Measurements from ENCODE around the gene SNX7. TPM values are rescaled to one million over a fixed set of nuclear protein-coding genes. Genes with fewer than 3 reads are reported as not detected.
A peak's percentile ranks its signal among the peaks of the same experiment; 100 is the strongest.

The SNX7 gene
- total RNA-seq, 1 donor from 2014 or later, result 17.7 TPM

DNA sequence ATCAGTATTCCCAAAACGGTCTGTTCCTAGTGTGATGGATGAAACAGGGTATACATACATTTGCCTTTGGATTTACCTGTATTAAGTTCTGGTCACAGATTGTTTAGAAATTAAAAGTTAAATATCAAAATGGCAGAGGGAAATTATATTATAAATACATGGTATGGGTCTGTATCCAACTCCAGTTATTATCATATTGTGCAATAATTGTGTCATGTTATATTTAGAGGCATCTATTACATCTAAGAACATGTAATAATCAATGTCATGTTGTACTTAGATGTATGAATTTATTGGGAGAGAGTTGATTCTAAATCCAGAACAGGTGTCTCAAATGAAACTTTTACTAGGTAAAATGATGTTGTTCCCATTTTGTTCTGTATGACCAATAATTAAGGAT lies 79.6 kb downstream of the SNX7 start:
- H3K27ac Mint-ChIP-seq, result no peak overlapping the region

GRCh38 chr1:98749152-98749756 lies 87.7 kb downstream of the SNX7 start:
- Mint-ChIP-seq H3K4me3 (no peak overlapping the region), H3K36me3 (no peaks in the 10 kb centered on the region), H3K4me1 (ENCODE audit: unreplicated experiment) (no peaks in the 10 kb centered on the region), H3K27me3 (no peaks in the 10 kb centered on the region), H3K27ac (no peak overlapping the region), H3K9me3 (no peaks in the 10 kb centered on the region)
- no peak for DNase-seq (ENCODE audit: extremely low spot score, unreplicated experiment)
- TF ChIP-seq CTCF (conservative IDR thresholded peaks at IDR 0.05), result peak; percentile 71

More for the DNA sequence above, 79.6 kb downstream of the SNX7 start:
- Mint-ChIP-seq H3K36me3 (peaks cover 5% of the 10 kb centered on the region), H3K27me3 (no peaks in the 10 kb centered on the region), H3K9me3 (no peaks in the 10 kb centered on the region), H3K4me3 (no peak overlapping the region), H3K4me1 (ENCODE audit: unreplicated experiment) (no peaks in the 10 kb centered on the region)
- no peak for TF ChIP-seq CTCF (conservative IDR thresholded peaks at IDR 0.05)
- DNase-seq (ENCODE audit: extremely low spot score, unreplicated experiment), result no peak

GRCh38 chr1:98754176-98754575 lies 92.7 kb downstream of the SNX7 start:
- no peaks in the 10 kb centered on the region for H3K9me3 Mint-ChIP-seq
- no peaks in the 10 kb centered on the region for H3K4me1 Mint-ChIP-seq (ENCODE audit: unreplicated experiment)
- no peak for TF ChIP-seq CTCF (conservative IDR thresholded peaks at IDR 0.05)
- no peaks in the 10 kb centered on the region for H3K27me3 Mint-ChIP-seq
- no peak for DNase-seq (ENCODE audit: extremely low spot score, unreplicated experiment)
- H3K4me3 Mint-ChIP-seq, result no peak overlapping the region
- H3K36me3 Mint-ChIP-seq, result peaks cover 4% of the 10 kb centered on the region
- no peak overlapping the region for H3K27ac Mint-ChIP-seq

DNA sequence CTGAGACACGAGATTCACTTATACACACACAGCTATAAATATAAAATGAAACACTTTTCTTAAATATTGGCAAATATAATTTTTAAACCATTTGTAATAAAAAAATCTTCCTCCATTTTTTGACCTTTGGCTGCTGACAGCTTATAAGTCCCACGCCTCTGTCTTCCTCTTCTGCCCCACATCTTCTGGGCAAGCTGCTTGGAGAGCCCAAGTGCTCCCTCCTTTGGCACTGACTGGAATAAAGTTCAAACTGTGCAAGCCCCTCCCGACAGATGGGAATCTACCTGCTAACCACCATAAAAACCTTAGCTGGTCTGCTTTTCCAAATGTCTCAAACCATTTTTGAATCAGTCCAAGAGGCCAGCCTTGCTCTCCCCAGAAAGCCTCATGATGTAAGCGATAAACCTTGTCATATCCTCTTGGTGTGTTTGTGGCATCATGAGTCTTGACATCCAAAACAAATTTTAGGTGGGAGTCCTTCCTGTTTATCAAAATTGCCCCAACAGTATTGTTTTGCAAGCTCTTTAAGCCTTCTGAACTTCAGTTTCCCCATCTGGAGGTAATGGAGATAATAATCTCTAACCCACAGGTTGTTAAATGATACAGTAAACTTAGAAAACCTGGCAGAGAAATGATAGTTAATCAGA lies 99.8 kb downstream of the SNX7 start:
- Mint-ChIP-seq H3K4me3 (no peak overlapping the region), H3K36me3 (peaks cover 4% of the 10 kb centered on the region), H3K27me3 (no peaks in the 10 kb centered on the region), H3K4me1 (ENCODE audit: unreplicated experiment) (no peaks in the 10 kb centered on the region), H3K27ac (no peak overlapping the region), H3K9me3 (no peaks in the 10 kb centered on the region)
- no peak for DNase-seq (ENCODE audit: extremely low spot score, unreplicated experiment)
- TF ChIP-seq CTCF (conservative IDR thresholded peaks at IDR 0.05), result peak; percentile 26

DNA sequence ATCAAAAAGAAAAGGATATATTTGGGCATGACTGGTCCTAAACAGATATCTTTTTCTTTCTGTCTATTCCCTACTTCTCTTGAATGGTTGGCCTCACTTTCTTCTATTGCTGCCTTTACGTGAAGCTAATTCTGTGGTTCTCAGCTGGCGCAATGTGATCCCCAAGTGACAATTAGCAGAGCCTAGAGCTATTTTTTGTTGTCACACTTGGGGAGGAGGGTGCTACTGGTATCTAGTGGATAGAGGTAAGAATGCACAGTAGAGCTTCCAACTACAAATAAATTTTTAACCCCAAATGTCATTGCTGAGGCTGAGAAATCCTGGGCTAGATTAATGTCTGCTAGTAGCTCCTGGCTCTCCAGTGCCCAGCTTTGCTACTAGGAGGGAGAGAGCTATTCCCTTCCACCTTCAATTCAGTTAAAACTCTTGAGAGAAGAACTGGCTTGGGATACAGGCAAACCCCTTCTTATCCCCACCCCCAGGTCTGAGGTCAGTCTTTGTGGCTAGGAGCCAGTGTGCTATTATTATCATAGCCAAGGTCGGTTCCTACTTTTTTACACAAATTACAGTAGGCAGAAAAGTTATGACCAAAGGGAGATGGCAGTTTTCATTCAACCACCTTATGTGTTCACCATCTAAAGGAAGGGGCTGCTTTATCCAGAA lies 102.1 kb downstream of the SNX7 start:
- Mint-ChIP-seq H3K27me3 (no peaks in the 10 kb centered on the region), H3K4me1 (ENCODE audit: unreplicated experiment) (no peaks in the 10 kb centered on the region), H3K36me3 (no peaks in the 10 kb centered on the region), H3K4me3 (no peak overlapping the region), H3K27ac (no peak overlapping the region), H3K9me3 (no peaks in the 10 kb centered on the region)
- no peak for DNase-seq (ENCODE audit: extremely low spot score, unreplicated experiment)
- no peak for TF ChIP-seq CTCF (conservative IDR thresholded peaks at IDR 0.05)
